Adrenal gland (tissue), 12 donors: Measurements from ENCODE around the gene RAMP3. TPM values are rescaled to one million over a fixed set of nuclear protein-coding genes. Genes with fewer than 3 reads are reported as not detected.
A peak's percentile ranks its signal among the peaks of the same experiment; 100 is the strongest.

ENCODE experiments used
- DNase-seq, 7 donors: peaks; one replicate each; pipeline ENCODE4 v3.0.0-alpha.2; 2019 to 2020
- H3K27ac ChIP-seq, 5 donors: fragments of 200-600 bp; sonication (generic) in 4 of 5; 1 replicate in 3 of 5; 2 replicates in 2 of 5; pipeline versions ENCODE4 v1.5.1 to v1.8.0; 2016 to 2020; ENCODE audit warnings: mild to moderate bottlenecking in 1 of 5
- H3K27me3 ChIP-seq: fragments of 200-600 bp; 2 replicates; pipeline ENCODE4 v1.8.0; 2021
- H3K36me3 ChIP-seq, 2 donors: fragments of 200-600 bp; replicated peaks in 1 of 2; 1 replicate in 1 of 2; 2 replicates in 1 of 2; pipeline versions ENCODE4 v1.5.1 to v1.8.0; 2018 to 2022
- H3K4me1 ChIP-seq, 2 donors: fragments of 200-600 bp; replicated peaks in 1 of 2; 1 replicate in 1 of 2; 2 replicates in 1 of 2; pipeline versions ENCODE4 v1.5.1 to v1.8.0; 2018 to 2021
- H3K4me3 ChIP-seq, 4 donors: fragments of 200-600 bp; sonication (generic) in 3 of 4; one replicate each; pipeline ENCODE4 v1.5.1; 2016 to 2018
- H3K9me3 ChIP-seq, 3 donors: fragments of 200-600 bp; sonication (generic) in 1 of 3; replicated peaks in 1 of 3; 1 replicate in 2 of 3; 2 replicates in 1 of 3; pipeline versions ENCODE4 v1.5.1 to v1.8.0; 2016 to 2021
- POLR2A ChIP-seq, 2 donors: fragments of 450-650 bp; IDR thresholded peaks; one replicate each; pipeline ENCODE4 v1.6.1; 2017; ENCODE audit warnings: antibody characterized with exemption in 2 of 2, mild to moderate bottlenecking in 2 of 2, moderate library complexity in 1 of 2
- WGBS, 4 donors: extraction: QIAGEN DNeasy Blood & Tissue Kit in 2 of 4; methylation state at CpG; one replicate each; pipeline versions ENCODE4 v1.1.5 to v1.1.7; 2013 to 2017; 5-methylcytosine and 5-hydroxymethylcytosine counted together
- intact Hi-C, 2 donors: fragments of 100-400 bp; cut with DNase I; formaldehyde crosslinking; loops; one replicate each; pipeline versions ENCODE4 v1.14.1 to v1.15.0; 2022 to 2023
- polyA plus RNA-seq, 3 donors: library from polyadenylated mRNA; stranded (reverse); fragments of 200-250 nt in 2 of 3; fragments of 350-450 nt in 1 of 3; fragmentation: Illumina TruSeq in 1 of 3; extraction: RNeasy Lipid Tissue Mini Kit (QIAGEN cat#74804) in 1 of 3; gene quantifications; one replicate each; pipeline ENCODE4 v1.2.3, GENCODE V29; 2013 to 2014
- total RNA-seq, 9 donors: library from RNA; depleted of rRNA in 4 of 9; stranded (reverse); fragments of >200 nt in 4 of 9; fragments of 120-200 nt in 1 of 9; fragmentation: NEBNext Ultra II Directional in 1 of 9; extraction: Animal tissue kit (Norgen Biotek cat#: 25700) in 1 of 9; gene quantifications; one replicate each; pipeline versions ENCODE4 v1.1.0 to v1.2.4, GENCODE V29; 2013 to 2023
- TF ChIP-seq, protein P1 (sequence below), 6 experiments: fragments of 450-650 bp in 4 of 6; fragments of 200-600 bp in 2 of 6; sonication (generic) in 1 of 6; IDR thresholded peaks; 1 replicate in 5 of 6; 2 replicates in 1 of 6; pipeline versions ENCODE4 v1.5.1 to v1.8.0; 2016 to 2021; ENCODE audit warnings: antibody characterized with exemption in 6 of 6, mild to moderate bottlenecking in 2 of 6, moderate library complexity in 1 of 6
- donor health status: healthy with polysubstance abuse.
- donor health status: Bipolar disorder and iron deficiency.
- donor health status: DM: yes; HTN: yes; CAD: no.
- donor health status: DM: no; HTN: no; CAD: no.
- donor health status: DM: no; HTN: no; CAD: no.
- donor health status: DM: yes; HTN: yes; CAD: no.

The RAMP3 gene
- total and polyA plus RNA-seq, 12 donors = 5.6 to 134 (median 43.0) TPM

DNA sequence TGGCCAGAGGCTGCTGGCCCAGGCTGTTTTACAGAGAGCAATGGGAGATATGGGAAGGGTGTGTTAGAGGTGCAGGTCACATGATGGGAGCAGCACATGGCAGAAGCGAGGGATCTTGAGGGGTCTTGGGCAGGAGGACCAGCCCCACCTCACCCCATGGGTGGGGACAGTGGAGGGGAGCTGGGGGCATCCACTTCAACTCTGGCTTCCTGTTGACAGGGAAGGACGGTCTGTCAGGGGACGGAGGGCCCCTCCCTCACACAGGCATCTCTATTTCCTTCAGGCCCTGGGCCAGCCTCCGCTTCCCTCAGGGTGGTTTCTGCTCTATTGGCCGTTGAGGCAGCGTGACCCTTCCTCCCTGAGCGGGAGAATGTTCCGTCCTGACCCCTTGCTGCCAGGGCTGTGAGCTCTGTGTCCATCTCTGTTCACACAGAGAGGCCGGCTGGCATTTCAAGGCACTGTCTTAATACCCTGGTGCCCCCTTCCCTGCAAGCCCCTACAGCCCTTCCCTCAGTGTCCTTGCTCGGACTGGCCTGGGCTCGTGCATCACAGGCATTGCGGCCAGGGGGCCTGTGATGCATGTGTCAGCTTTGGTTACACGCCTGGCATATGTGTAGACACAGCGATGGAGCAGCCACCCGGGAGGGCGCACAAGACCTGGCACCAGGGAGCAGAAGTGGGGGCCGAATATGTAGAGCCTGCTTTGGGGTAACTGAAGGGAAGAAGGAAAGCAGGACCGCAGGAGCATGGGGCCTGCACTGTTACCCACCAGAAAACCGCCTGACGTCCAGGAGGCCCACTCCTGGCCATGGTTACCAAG is 31.8 kb downstream of the RAMP3 start:
- Histone ChIP-seq H3K36me3 (no peaks in the 10 kb centered on the region), H3K4me3 (no peak overlapping the region), H3K27me3 (no peaks in the 10 kb centered on the region), H3K4me1 (no peaks in the 10 kb centered on the region), H3K27ac (no peak overlapping the region), H3K9me3 (no peaks in the 10 kb centered on the region)
- peak in 4 of 7 donors; percentile 9 to 53 (median 16) for DNase-seq
- TF ChIP-seq, protein P1, sequence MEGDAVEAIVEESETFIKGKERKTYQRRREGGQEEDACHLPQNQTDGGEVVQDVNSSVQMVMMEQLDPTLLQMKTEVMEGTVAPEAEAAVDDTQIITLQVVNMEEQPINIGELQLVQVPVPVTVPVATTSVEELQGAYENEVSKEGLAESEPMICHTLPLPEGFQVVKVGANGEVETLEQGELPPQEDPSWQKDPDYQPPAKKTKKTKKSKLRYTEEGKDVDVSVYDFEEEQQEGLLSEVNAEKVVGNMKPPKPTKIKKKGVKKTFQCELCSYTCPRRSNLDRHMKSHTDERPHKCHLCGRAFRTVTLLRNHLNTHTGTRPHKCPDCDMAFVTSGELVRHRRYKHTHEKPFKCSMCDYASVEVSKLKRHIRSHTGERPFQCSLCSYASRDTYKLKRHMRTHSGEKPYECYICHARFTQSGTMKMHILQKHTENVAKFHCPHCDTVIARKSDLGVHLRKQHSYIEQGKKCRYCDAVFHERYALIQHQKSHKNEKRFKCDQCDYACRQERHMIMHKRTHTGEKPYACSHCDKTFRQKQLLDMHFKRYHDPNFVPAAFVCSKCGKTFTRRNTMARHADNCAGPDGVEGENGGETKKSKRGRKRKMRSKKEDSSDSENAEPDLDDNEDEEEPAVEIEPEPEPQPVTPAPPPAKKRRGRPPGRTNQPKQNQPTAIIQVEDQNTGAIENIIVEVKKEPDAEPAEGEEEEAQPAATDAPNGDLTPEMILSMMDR (IDR thresholded peaks at IDR 0.05) = no peak
- no peak for TF ChIP-seq POLR2A (IDR thresholded peaks at IDR 0.05)
- intact Hi-C loops = no loop called here
- 80 to 87% (median 82%) methylated on average over 16 to 20 of the region's 20 CpGs for WGBS, 4 donors

GRCh38 chr7:45190406-45191165 is 33.0 kb downstream of the RAMP3 start:
- WGBS, 4 donors = 79 to 90% (median 84%) methylated on average over 12 to 15 of the region's 15 CpGs
- Histone ChIP-seq H3K36me3 (no peaks in the 10 kb centered on the region), H3K4me3 (no peak overlapping the region), H3K27me3 (no peaks in the 10 kb centered on the region), H3K4me1 (no peaks in the 10 kb centered on the region), H3K27ac (peak overlapping the region in 1 of 5 donors; percentile 5), H3K9me3 (no peaks in the 10 kb centered on the region)
- intact Hi-C loops = no loop called here
- peak in 1 of 7 donors; percentile 45 for DNase-seq
- TF ChIP-seq, protein P1 (IDR thresholded peaks at IDR 0.05) = no peak
- no peak for TF ChIP-seq POLR2A (IDR thresholded peaks at IDR 0.05)

- Histone ChIP-seq H3K36me3 (no peaks in the 10 kb centered on the region), H3K4me1 (no peaks in the 10 kb centered on the region), H3K9me3 (no peaks in the 10 kb centered on the region), H3K27me3 (no peaks in the 10 kb centered on the region), H3K4me3 (no peak overlapping the region), H3K27ac (no peak overlapping the region)
- WGBS, 4 donors = 80 to 90% (median 85%) methylated on average over 3 of the region's 3 CpGs
- DNase-seq = no peak
- TF ChIP-seq, protein P1 (IDR thresholded peaks at IDR 0.05) = no peak
- no peak for TF ChIP-seq POLR2A (IDR thresholded peaks at IDR 0.05)
- intact Hi-C loops = no loop called here
Observed at GRCh38 chr7:45191396-45191795, 33.8 kb downstream of the RAMP3 start.

DNA sequence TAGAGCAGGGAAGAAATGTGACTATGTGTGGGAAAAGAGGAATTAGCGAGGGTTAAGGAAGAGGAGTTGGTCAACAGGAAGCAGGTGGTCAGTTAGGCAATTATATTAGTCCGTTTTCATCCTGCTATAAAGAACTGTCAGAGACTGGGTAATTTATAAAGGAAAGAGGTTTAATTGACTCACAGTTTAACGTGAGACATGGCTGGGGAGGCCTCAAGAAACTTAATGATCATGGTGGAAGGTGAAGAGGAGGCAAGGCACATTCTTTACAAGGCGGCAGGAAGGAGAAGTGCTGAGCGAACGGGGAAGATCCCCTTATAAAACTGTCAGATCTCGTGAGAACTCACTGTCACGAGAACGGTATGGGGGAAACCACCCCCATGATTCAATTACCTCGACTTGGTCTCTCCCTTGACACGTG is 35.0 kb downstream of the RAMP3 start:
- Histone ChIP-seq H3K4me1 (no peaks in the 10 kb centered on the region), H3K36me3 (no peaks in the 10 kb centered on the region), H3K9me3 (no peaks in the 10 kb centered on the region), H3K27me3 (no peaks in the 10 kb centered on the region), H3K27ac (no peak overlapping the region), H3K4me3 (no peak overlapping the region)
- WGBS, 4 donors = 50 to 55% (median 51%) methylated on average over 11 of the region's 11 CpGs
- no peak for DNase-seq
- intact Hi-C loops = no loop called here
- no peak for TF ChIP-seq POLR2A (IDR thresholded peaks at IDR 0.05)
- TF ChIP-seq, protein P1 (IDR thresholded peaks at IDR 0.05) = no peak
